Measurements from ENCODE around the gene MTA1. TPM values are rescaled to one million over a fixed set of nuclear protein-coding genes. Genes with fewer than 3 reads are reported as not detected.

Gene MTA1
- total and polyA plus RNA-seq, 2 of the 8 experiments (the other 6 are each of a cell fraction or from before 2014, with no cell fraction given) = 73.9 to 221 TPM

- TF ChIP-seq USF2 (IDR thresholded peaks at IDR 0.05; ENCODE audit: low read length) (no peak), EP300 (IDR thresholded peaks at IDR 0.05; ENCODE audit: borderline replicate concordance in 1 of 2, low read depth in 2 of 2, low read length in 2 of 2) (no peak), JUND (IDR thresholded peaks at IDR 0.05; ENCODE audit: low read length) (no peak)
Measured at GRCh38 chr14:105444859-105445258, 25.2 kb downstream of the MTA1 start (continued).

Measured in H1 (cell line).